ENCODE measurements around the gene CIDEA. TPM values are rescaled to one million over a fixed set of nuclear protein-coding genes. Genes with fewer than 3 reads are reported as not detected.

CIDEA gene
- polyA plus RNA-seq, 6 donors from 2014 or later, result not detected

- Mint-ChIP-seq H3K4me3 (peak overlapping the region in 5 of 8 donors; percentile 13 to 77 (median 14)), H3K36me3 (peaks cover 8 to 10% of the 10 kb centered on the region in 2 donors), H3K4me1 (peaks cover 32 to 61% (median 51%) of the 10 kb centered on the region in 3 donors), H3K27ac (peak overlapping the region in 5 of 6 donors; percentile 38 to 82 (median 66)), H3K9me3 (peaks cover 0 to 25% (median 6%) of the 10 kb centered on the region in 7 donors), H3K27me3 (no peaks in the 10 kb centered on the region)
- DNase-seq (no peak), ATAC-seq (ENCODE audit: low read depth in 2 of 2) (no peak)
Measured at GRCh38 chr18:12313530-12314245, 59.5 kb downstream of the CIDEA start.

GRCh38 chr18:12314591-12315305 is 60.6 kb downstream of the CIDEA start:
- Mint-ChIP-seq H3K27me3 (no peaks in the 10 kb centered on the region), H3K36me3 (peaks cover 8 to 10% of the 10 kb centered on the region in 2 donors), H3K9me3 (peaks cover 0 to 25% (median 6%) of the 10 kb centered on the region in 7 donors), H3K27ac (peak overlapping the region in 4 of 6 donors; percentile 30 to 89 (median 76)), H3K4me1 (peaks cover 28 to 64% (median 45%) of the 10 kb centered on the region in 3 donors), H3K4me3 (peak overlapping the region in 7 of 8 donors; percentile 34 to 77 (median 57))
- DNase-seq (no peak), ATAC-seq (ENCODE audit: low read depth in 2 of 2) (peak; percentile 30)

- peaks cover 0 to 24% (median 6%) of the 10 kb centered on the region in 7 donors for H3K9me3 Mint-ChIP-seq
- H3K36me3 Mint-ChIP-seq, result peaks cover 8 to 10% of the 10 kb centered on the region in 2 donors
- ATAC-seq (ENCODE audit: low read depth in 2 of 2), result peak; percentile 45 to 61
- H3K27me3 Mint-ChIP-seq, result no peaks in the 10 kb centered on the region
- peaks cover 29 to 64% (median 45%) of the 10 kb centered on the region in 3 donors for H3K4me1 Mint-ChIP-seq
- peak overlapping the region in 5 of 6 donors; percentile 66 to 93 (median 86) for H3K27ac Mint-ChIP-seq
- H3K4me3 Mint-ChIP-seq, result peak overlapping the region; percentile 6 to 88 (median 66)
- peak; percentile 38 for DNase-seq
Measured at GRCh38 chr18:12315490-12315889, 61.3 kb downstream of the CIDEA start.

- no peak for DNase-seq
- peaks cover 8 to 10% of the 10 kb centered on the region in 2 donors for H3K36me3 Mint-ChIP-seq
- H3K27ac Mint-ChIP-seq, result peak overlapping the region in 5 of 6 donors; percentile 66 to 93 (median 86)
- H3K27me3 Mint-ChIP-seq, result no peaks in the 10 kb centered on the region
- no peak for ATAC-seq (ENCODE audit: low read depth in 2 of 2)
- H3K4me1 Mint-ChIP-seq, result peaks cover 33 to 69% (median 49%) of the 10 kb centered on the region in 3 donors
- peaks cover 0 to 19% (median 6%) of the 10 kb centered on the region in 7 donors for H3K9me3 Mint-ChIP-seq
- peak overlapping the region; percentile 6 to 88 (median 66) for H3K4me3 Mint-ChIP-seq
Measured at GRCh38 chr18:12315911-12316310, 61.8 kb downstream of the CIDEA start.

- peak; percentile 51 for DNase-seq
- Mint-ChIP-seq H3K9me3 (peaks cover 0 to 9% (median 0%) of the 10 kb centered on the region in 7 donors), H3K27ac (peak overlapping the region; percentile 58 to 95 (median 84)), H3K4me3 (peak overlapping the region; percentile 29 to 82 (median 68)), H3K36me3 (no peaks in the 10 kb centered on the region), H3K27me3 (no peaks in the 10 kb centered on the region), H3K4me1 (peaks cover 40 to 79% (median 55%) of the 10 kb centered on the region in 3 donors)
- ATAC-seq (ENCODE audit: low read depth in 2 of 2), result peak; percentile 63 to 66
Measured at GRCh38 chr18:12317664-12318333, 63.6 kb downstream of the CIDEA start.

GRCh38 chr18:12318334-12318697 is 64.2 kb downstream of the CIDEA start:
- peaks cover 40 to 84% (median 54%) of the 10 kb centered on the region in 3 donors for H3K4me1 Mint-ChIP-seq
- DNase-seq (no peak), ATAC-seq (ENCODE audit: low read depth in 2 of 2) (peak; percentile 15 to 22)
- peak overlapping the region; percentile 54 to 92 (median 82) for H3K27ac Mint-ChIP-seq
- H3K27me3 Mint-ChIP-seq, result no peaks in the 10 kb centered on the region
- H3K4me3 Mint-ChIP-seq, result peak overlapping the region; percentile 29 to 82 (median 68)
- H3K36me3 Mint-ChIP-seq, result no peaks in the 10 kb centered on the region
- H3K9me3 Mint-ChIP-seq, result peaks cover 0 to 4% (median 0%) of the 10 kb centered on the region in 7 donors

- Mint-ChIP-seq H3K27ac (peak overlapping the region in 5 of 6 donors; percentile 6 to 92 (median 76)), H3K36me3 (no peaks in the 10 kb centered on the region), H3K4me3 (peak overlapping the region in 3 of 8 donors; percentile 29 to 82 (median 67)), H3K9me3 (no peaks in the 10 kb centered on the region), H3K27me3 (no peaks in the 10 kb centered on the region), H3K4me1 (peaks cover 40 to 80% (median 48%) of the 10 kb centered on the region in 3 donors)
- DNase-seq (no peak), ATAC-seq (ENCODE audit: low read depth in 2 of 2) (no peak)
Measured at GRCh38 chr18:12318857-12319256, 64.7 kb downstream of the CIDEA start.

GRCh38 chr18:12321333-12321732 is 67.2 kb downstream of the CIDEA start:
- Mint-ChIP-seq H3K36me3 (no peaks in the 10 kb centered on the region), H3K9me3 (no peaks in the 10 kb centered on the region), H3K27me3 (no peaks in the 10 kb centered on the region), H3K4me1 (peaks cover 29 to 55% (median 30%) of the 10 kb centered on the region in 3 donors), H3K27ac (peak overlapping the region in 5 of 6 donors; percentile 56 to 86 (median 65)), H3K4me3 (peak overlapping the region in 3 of 8 donors; percentile 44 to 73 (median 51))
- peak; percentile 54 to 62 for ATAC-seq (ENCODE audit: low read depth in 2 of 2)
- DNase-seq, result no peak

GRCh38 chr18:12324991-12325725 is 71.0 kb downstream of the CIDEA start:
- H3K9me3 Mint-ChIP-seq, result no peaks in the 10 kb centered on the region
- H3K27me3 Mint-ChIP-seq, result no peaks in the 10 kb centered on the region
- H3K4me3 Mint-ChIP-seq, result no peak overlapping the region
- DNase-seq (no peak), ATAC-seq (ENCODE audit: low read depth in 2 of 2) (no peak)
- peaks cover 16 to 34% (median 17%) of the 10 kb centered on the region in 3 donors for H3K4me1 Mint-ChIP-seq
- peaks cover 7% of the 10 kb centered on the region in 2 donors for H3K36me3 Mint-ChIP-seq
- H3K27ac Mint-ChIP-seq, result no peak overlapping the region

GRCh38 chr18:12325726-12326245 is 71.6 kb downstream of the CIDEA start:
- peaks cover 12 to 27% (median 12%) of the 10 kb centered on the region in 3 donors for H3K4me1 Mint-ChIP-seq
- H3K27ac Mint-ChIP-seq, result no peak overlapping the region
- H3K36me3 Mint-ChIP-seq, result peaks cover 7% of the 10 kb centered on the region in 2 donors
- no peaks in the 10 kb centered on the region for H3K9me3 Mint-ChIP-seq
- H3K4me3 Mint-ChIP-seq, result no peak overlapping the region
- no peak for ATAC-seq (ENCODE audit: low read depth in 2 of 2)
- H3K27me3 Mint-ChIP-seq, result no peaks in the 10 kb centered on the region
- DNase-seq, result no peak

GRCh38 chr18:12326711-12327460 is 72.7 kb downstream of the CIDEA start:
- no peak for ATAC-seq (ENCODE audit: low read depth in 2 of 2)
- Mint-ChIP-seq H3K4me3 (no peak overlapping the region), H3K27ac (peak overlapping the region in 1 of 6 donors; percentile 22), H3K36me3 (peaks cover 7% of the 10 kb centered on the region in 2 donors), H3K4me1 (peaks cover 3 to 18% (median 5%) of the 10 kb centered on the region in 3 donors), H3K27me3 (no peaks in the 10 kb centered on the region), H3K9me3 (no peaks in the 10 kb centered on the region)
- DNase-seq, result no peak

Measured in naive B cell (primary cell).